Uterus (tissue), 2 donors: ENCODE data around the gene MAPK8IP3.

Experiments used
- CTCF ChIP-seq, 4 experiments: fragments of 200-600 bp in 2 of 4; fragments of 450-650 bp in 2 of 4; sonication (generic) in 2 of 4; IDR thresholded peaks; one replicate each; pipeline ENCODE4 v1.5.1; 2016 to 2019; ENCODE audit warnings: antibody characterized with exemption in 4 of 4, mild to moderate bottlenecking in 2 of 4, moderate library complexity in 1 of 4
- POLR2A ChIP-seq, 2 donors: fragments of 450-650 bp; IDR thresholded peaks; one replicate each; pipeline ENCODE4 v1.6.1; 2016; ENCODE audit warnings: antibody characterized with exemption in 2 of 2, mild to moderate bottlenecking in 1 of 2, moderate library complexity in 1 of 2

GRCh38 chr16:1784977-1785845 is 79.2 kb downstream of the MAPK8IP3 start:
- TF ChIP-seq CTCF (IDR thresholded peaks at IDR 0.05): no peak
- TF ChIP-seq POLR2A (IDR thresholded peaks at IDR 0.05): no peak
